Measurements from ENCODE around the gene TMEM163. TPM values are rescaled to one million over a fixed set of nuclear protein-coding genes. Genes with fewer than 3 reads are reported as not detected.
A peak's percentile ranks its signal among the peaks of the same experiment; 100 is the strongest.

The TMEM163 gene
- total and polyA plus RNA-seq, 2 experiments from 2014 or later: 1.1 TPM

DNA sequence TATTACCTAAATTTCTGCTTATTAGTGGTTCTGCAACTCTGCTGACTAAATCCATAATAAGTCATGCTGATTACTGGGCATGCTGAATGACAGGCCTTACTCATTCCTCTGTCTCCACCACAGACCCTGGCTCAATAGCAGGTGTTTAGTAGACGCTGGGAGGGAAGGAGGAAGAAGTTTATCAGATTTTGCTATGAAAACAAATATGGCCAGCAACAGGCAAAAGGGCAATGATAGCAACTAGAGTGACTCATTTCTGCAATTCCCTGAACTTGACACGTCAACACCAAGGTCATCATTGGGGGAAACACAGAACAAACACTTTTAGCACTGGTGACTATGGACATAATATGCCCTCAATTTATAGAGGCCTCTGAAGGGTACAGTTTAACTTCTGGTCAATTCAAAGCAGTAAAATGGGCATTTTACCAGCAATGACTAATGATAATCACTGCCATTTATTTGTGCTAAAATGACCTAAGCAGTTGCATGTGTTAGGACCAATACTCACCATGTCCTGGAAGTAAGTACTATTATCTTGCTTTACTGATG lies 35.2 kb downstream of the TMEM163 start:
- H3K4me2 ChIP-seq: no peak overlapping the region
- 52% methylated on average over 2 of the region's 2 CpGs for WGBS (ENCODE audit: low lambda C conversion rate, missing lambda C conversion rate)
- peak overlapping the region; percentile 88 for H3K27ac ChIP-seq
- H3K27me3 ChIP-seq: no peaks in the 10 kb centered on the region
- no peaks in the 10 kb centered on the region for H3K79me2 ChIP-seq
- H3K9me2 ChIP-seq (replicated peaks; ENCODE audit: insufficient read depth): no peaks in the 10 kb centered on the region
- H2AFZ ChIP-seq: no peak overlapping the region
- no peaks in the 10 kb centered on the region for H3K36me3 ChIP-seq (replicated peaks; ENCODE audit: insufficient read depth, low read depth)
- peak; percentile 74 for DNase-seq (ENCODE audit: low spot score)
- no peaks in the 10 kb centered on the region for H4K20me1 ChIP-seq (ENCODE audit: insufficient read depth, poor library complexity, severe bottlenecking)
- H3K4me3 ChIP-seq: no peak overlapping the region
- peaks cover 3% of the 10 kb centered on the region for H3K4me1 ChIP-seq (ENCODE audit: insufficient read depth)
- TF ChIP-seq, protein P1, sequence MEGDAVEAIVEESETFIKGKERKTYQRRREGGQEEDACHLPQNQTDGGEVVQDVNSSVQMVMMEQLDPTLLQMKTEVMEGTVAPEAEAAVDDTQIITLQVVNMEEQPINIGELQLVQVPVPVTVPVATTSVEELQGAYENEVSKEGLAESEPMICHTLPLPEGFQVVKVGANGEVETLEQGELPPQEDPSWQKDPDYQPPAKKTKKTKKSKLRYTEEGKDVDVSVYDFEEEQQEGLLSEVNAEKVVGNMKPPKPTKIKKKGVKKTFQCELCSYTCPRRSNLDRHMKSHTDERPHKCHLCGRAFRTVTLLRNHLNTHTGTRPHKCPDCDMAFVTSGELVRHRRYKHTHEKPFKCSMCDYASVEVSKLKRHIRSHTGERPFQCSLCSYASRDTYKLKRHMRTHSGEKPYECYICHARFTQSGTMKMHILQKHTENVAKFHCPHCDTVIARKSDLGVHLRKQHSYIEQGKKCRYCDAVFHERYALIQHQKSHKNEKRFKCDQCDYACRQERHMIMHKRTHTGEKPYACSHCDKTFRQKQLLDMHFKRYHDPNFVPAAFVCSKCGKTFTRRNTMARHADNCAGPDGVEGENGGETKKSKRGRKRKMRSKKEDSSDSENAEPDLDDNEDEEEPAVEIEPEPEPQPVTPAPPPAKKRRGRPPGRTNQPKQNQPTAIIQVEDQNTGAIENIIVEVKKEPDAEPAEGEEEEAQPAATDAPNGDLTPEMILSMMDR (IDR thresholded peaks at IDR 0.05; ENCODE audit: poor library complexity): no peak
- TF ChIP-seq EZH2 (IDR thresholded peaks at IDR 0.05; ENCODE audit: borderline replicate concordance) (no peak), EZH2phosphoT487 (IDR thresholded peaks at IDR 0.05; ENCODE audit: low read depth, severe bottlenecking, unreplicated experiment) (no peak)
- no peaks in the 10 kb centered on the region for H3K9me3 ChIP-seq (ENCODE audit: low read depth)

DNA sequence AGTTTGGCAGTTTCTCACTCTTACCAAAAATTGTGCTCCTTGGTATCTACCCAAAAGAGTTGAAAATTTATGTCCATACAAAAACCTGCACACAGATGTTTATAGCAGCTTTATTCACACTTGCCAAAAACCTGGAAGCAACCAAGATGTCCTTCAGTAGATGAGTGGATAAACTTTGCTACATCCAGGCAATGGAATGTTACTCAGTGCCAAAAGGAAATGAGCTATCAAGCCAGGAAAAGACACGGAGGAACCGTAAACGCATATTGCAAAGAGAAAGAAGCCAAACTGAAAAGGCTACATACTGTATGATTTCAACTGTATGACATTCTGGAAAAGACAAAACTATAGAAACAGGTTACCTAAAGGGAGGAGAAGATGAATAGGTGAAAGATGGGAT lies 36.1 kb downstream of the TMEM163 start:
- H3K4me1 ChIP-seq (ENCODE audit: insufficient read depth): peaks cover 3% of the 10 kb centered on the region
- WGBS (ENCODE audit: low lambda C conversion rate, missing lambda C conversion rate): 86% methylated on average over 3 of the region's 3 CpGs
- no peaks in the 10 kb centered on the region for H3K79me2 ChIP-seq
- no peaks in the 10 kb centered on the region for H3K36me3 ChIP-seq (replicated peaks; ENCODE audit: insufficient read depth, low read depth)
- no peaks in the 10 kb centered on the region for H3K27me3 ChIP-seq
- H3K27ac ChIP-seq: peak overlapping the region; percentile 74
- no peaks in the 10 kb centered on the region for H3K9me2 ChIP-seq (replicated peaks; ENCODE audit: insufficient read depth)
- no peaks in the 10 kb centered on the region for H4K20me1 ChIP-seq (ENCODE audit: insufficient read depth, poor library complexity, severe bottlenecking)
- H3K9me3 ChIP-seq (ENCODE audit: low read depth): no peaks in the 10 kb centered on the region
- H3K4me3 ChIP-seq: no peak overlapping the region
- no peak overlapping the region for H3K4me2 ChIP-seq
- H2AFZ ChIP-seq: no peak overlapping the region
- TF ChIP-seq EZH2phosphoT487 (IDR thresholded peaks at IDR 0.05; ENCODE audit: low read depth, severe bottlenecking, unreplicated experiment) (no peak), EZH2 (IDR thresholded peaks at IDR 0.05; ENCODE audit: borderline replicate concordance) (no peak)
- TF ChIP-seq, protein P1 (IDR thresholded peaks at IDR 0.05; ENCODE audit: poor library complexity): no peak
- no peak for DNase-seq (ENCODE audit: low spot score)

DNA sequence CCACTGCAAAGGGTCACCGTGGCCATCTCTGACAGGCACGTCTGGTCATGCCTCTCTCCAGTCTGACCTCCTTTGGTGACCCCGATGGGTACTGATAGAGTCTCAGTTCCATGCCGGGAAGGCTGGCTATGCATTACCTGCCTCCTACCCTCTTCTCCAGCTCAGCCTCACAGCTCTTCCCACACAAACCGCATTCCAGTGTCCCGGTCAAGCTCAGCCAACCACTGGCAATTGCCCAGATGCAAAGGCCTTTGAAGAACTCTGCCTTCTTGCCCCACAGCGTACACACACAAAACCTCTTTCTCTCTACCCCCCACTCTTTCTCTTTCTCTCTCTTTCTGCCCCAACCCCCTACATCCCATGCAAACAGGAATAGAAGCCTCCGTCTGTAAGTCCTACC lies 37.6 kb downstream of the TMEM163 start:
- WGBS (ENCODE audit: low lambda C conversion rate, missing lambda C conversion rate): 81% methylated on average over 8 of the region's 8 CpGs

More for the DNA sequence above, 37.6 kb downstream of the TMEM163 start:
- Histone ChIP-seq H3K4me3 (no peak overlapping the region), H2AFZ (no peak overlapping the region), H3K27me3 (no peaks in the 10 kb centered on the region), H3K36me3 (replicated peaks; ENCODE audit: insufficient read depth, low read depth) (no peaks in the 10 kb centered on the region), H3K27ac (no peak overlapping the region), H3K4me1 (ENCODE audit: insufficient read depth) (peaks cover 3% of the 10 kb centered on the region), H3K4me2 (no peak overlapping the region), H3K9me3 (ENCODE audit: low read depth) (no peaks in the 10 kb centered on the region), H4K20me1 (ENCODE audit: insufficient read depth, poor library complexity, severe bottlenecking) (no peaks in the 10 kb centered on the region), H3K9me2 (replicated peaks; ENCODE audit: insufficient read depth) (no peaks in the 10 kb centered on the region), H3K79me2 (no peaks in the 10 kb centered on the region)
- TF ChIP-seq EZH2phosphoT487 (IDR thresholded peaks at IDR 0.05; ENCODE audit: low read depth, severe bottlenecking, unreplicated experiment): no peak
- TF ChIP-seq EZH2 (IDR thresholded peaks at IDR 0.05; ENCODE audit: borderline replicate concordance): no peak
- TF ChIP-seq, protein P1 (IDR thresholded peaks at IDR 0.05; ENCODE audit: poor library complexity): no peak
- no peak for DNase-seq (ENCODE audit: low spot score)

Data from hepatocyte (in vitro differentiated cells).